NB4 (cell line): ENCODE measurements around the gene TADA2B.

Source experiments
- CTCF ChIP-seq: IDR thresholded peaks from one replicate; pipeline ENCODE4 v1.5.1; 2012; ENCODE audit warnings: low read depth, low read length
- MAX ChIP-seq: IDR thresholded peaks from 2 replicates; pipeline ENCODE4 v1.6.1; 2011; ENCODE audit warnings: low read depth, low read length
- MYC ChIP-seq: IDR thresholded peaks from 2 replicates; pipeline ENCODE4 v1.6.1; 2011; ENCODE audit warnings: low read depth, low read length
- POLR2A ChIP-seq: IDR thresholded peaks from 2 replicates; pipeline ENCODE4 v1.6.1; 2011; ENCODE audit warnings: mild to moderate bottlenecking; ENCODE audit not compliant: insufficient read length; ENCODE audit errors: extremely low read depth

GRCh38 chr4:7052313-7052712 is 9.1 kb downstream of the TADA2B start:
- TF ChIP-seq CTCF (no peak), MYC (no peak), POLR2A (no peak), MAX (no peak)
